Stimulated activated CD8-positive, alpha-beta memory T cell treated with anti-CD3 and anti-CD28 coated beads, Interleukin-15, amount 100 ng/mL, for 4 hours (primary cell): ENCODE results near the gene DHRS7.

ENCODE experiments used
- DNase-seq, 2 donors: peaks; one replicate each; pipeline ENCODE4 v3.0.0-alpha.2; 2020; ENCODE audit warnings: low read depth in 2 of 2

DHRS7 gene

DNA sequence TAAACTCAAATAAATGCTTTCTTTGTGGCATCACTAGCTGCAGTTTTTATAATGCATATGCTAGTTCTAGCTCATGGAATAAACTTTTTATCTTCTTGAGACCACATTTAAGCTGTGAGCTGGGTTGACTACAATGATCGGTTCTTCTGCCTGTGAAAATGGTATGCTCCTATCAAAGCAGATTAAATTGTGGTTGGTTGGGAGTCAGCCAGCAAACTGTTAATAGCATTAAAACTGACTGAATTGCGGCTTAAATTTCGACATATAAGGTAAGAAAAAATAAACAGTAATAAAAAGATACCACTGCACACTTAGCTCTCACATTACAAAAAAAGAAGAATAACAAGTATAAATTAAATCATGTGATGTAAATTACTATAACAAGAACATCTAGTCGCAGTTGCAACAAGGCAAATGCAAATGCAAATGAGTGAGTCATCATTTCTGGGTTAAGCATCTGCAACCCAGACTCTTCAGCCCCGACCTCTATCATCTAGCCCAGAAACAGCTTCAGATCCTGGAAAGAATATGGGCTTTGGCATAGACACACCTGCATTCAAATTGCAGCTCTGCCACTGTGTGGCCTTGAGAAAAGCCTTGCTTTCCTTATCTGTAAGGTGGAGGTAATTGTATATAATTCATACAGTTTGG is 19.8 kb upstream of the DHRS7 start:
- DNase-seq, result no peak

DNA sequence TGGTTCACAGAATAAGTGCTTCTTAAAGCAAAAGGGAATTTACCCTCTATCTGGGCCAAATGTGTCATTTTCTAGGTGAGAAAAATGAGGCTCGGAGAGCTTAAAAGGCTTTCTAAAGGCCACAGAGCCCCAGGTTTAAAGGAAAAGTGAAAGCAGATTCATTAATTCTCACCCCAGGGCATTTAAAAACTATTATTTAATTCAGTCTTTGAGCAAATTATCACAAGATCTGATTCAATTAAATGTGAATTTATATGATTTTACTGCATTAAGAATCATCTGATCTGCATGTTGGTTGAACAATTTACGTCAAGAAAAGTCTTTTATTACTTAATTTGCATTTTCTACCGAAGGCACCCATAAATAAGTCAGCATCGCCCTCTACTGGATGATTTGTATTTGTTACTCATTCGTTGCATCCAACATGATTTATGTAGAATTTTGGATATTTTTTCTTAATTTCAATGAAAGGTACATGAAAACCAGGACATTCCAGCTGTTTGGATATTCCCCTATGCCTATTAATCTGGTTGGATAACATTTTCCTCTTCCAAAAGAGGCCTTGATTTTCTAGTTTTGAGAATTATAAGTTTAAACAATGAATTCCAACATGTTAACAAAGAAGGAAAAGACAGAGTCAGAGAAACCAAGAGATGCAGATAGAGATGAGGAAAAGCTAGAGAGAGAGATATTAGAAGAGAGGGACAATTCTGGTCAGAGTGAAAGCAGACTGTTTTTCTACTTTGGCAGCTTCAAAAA is 19.1 kb upstream of the DHRS7 start:
- no peak for DNase-seq

DNA sequence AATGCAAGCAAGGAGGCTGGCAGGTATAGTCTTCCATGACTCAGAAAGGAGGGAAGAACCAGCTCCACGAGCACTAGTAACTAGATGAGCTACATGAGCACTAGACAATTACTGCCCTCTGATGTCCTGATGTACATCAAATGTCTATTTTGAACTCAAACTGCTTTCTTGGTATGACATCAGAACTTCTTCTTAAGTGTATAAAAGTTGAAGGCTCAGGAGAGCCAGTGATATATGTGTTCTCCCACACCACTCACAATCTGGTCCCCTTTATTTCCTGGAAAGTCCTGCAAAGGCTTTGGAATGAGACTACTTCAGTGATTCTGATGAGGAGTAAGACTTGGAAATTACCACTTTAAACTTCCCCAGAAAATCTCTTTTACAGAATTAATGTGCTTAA is 18.5 kb upstream of the DHRS7 start:
- DNase-seq, result no peak

DNA sequence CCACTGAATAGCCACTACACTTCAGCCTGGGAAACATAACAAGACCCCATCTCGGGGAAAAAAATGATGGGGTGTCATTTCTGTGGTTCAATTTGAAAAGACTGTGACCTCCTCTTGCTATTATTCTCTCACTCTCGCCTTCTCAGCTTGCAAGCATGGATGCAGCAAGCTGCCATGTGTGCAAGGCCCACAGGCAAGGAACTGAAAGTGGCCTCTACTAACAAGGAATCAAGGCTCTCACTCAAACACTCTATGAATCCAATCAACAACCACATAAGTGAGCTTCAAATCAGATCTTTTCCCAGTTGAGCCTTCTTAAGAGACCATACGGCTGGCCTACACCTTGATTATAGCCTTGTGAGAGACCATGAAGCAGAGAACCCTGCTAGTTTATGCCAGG is 17.9 kb upstream of the DHRS7 start:
- no peak for DNase-seq

DNA sequence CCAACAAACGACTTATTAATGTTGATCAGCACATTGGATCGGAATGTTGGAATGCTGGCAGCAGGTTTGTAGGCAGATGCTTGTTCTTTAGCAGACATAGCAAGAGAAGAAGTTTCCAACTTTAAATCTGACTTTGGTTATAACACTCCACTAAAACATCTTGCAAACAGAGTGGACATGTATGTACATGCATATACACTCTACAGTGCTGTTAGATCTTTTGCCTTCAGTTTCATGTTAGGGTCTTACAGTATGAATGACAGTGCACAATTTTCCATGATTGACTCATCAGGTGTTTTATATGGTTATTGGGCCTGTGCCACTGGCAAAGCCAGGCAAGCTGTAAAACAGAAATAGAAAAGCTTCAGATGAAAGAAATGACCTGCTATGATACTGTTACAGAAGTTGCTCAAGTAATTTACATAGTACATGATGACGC is 14.3 kb upstream of the DHRS7 start:
- no peak for DNase-seq

DNA sequence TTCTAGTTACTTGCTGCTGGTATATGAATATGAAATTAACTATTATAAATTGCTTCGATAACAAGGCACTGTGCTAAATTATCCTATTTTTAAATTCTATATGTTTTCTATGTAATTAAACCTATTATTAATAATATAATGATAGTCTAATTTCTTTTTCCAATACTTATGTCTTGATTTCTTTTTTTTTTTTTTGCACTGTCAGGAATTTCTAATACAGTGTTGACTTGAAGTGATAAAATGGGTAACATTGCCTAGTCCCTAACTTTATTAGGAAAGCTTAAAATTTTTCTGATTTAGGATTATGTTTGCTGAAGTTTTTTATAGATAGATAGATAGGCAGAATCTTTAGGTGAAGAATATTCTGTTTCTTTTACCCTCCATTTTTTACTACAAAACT is 13.6 kb upstream of the DHRS7 start:
- DNase-seq, result no peak

DNA sequence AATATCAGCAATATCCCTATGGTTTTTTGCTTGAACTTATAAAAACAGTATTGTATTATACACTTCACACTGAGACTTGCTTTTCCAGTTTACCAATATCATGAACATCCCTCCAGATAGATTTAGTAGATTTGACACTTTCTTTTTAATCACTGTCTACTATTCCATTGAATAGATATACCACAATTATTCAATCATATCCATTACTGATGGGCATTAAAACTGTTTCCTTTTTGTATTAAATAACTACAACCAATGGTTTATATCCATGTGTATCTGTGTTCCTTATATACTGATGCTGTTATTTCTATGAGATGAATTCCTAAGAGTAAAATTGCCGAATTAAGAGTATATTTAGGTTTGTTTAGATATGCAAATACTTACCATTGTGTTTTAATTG is 13.0 kb upstream of the DHRS7 start:
- no peak for DNase-seq

DNA sequence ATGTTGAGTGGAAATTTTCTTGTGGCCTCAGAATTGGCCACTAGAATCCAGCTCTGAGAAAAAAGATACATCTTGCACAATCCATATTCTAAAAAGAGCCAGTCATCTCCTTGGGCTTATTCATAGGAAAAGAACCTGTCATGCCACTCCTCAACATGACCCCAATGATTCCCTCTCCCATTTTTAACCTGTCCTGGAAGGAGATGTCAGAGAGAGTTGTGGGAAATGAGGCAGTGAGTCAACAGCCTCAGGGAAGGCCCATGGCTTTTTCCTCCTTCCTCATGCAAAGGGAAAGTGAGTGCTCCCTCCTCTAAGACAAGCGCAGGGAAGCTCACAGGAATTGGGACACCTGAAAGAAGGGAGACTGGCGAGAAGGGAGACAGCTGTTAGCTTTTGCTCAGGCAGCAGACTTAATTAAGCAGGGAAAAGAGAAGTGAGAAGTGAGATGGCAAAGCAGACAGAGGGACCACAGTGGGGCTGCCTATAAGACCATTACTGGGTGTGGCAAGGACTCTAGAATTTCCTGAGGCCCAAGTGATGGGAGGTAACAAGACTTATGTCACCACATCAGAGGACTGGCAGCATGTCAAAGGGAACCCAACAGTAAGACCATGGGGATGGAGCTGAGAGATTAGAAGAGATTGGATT is 10.2 kb upstream of the DHRS7 start:
- DNase-seq, result no peak

DNA sequence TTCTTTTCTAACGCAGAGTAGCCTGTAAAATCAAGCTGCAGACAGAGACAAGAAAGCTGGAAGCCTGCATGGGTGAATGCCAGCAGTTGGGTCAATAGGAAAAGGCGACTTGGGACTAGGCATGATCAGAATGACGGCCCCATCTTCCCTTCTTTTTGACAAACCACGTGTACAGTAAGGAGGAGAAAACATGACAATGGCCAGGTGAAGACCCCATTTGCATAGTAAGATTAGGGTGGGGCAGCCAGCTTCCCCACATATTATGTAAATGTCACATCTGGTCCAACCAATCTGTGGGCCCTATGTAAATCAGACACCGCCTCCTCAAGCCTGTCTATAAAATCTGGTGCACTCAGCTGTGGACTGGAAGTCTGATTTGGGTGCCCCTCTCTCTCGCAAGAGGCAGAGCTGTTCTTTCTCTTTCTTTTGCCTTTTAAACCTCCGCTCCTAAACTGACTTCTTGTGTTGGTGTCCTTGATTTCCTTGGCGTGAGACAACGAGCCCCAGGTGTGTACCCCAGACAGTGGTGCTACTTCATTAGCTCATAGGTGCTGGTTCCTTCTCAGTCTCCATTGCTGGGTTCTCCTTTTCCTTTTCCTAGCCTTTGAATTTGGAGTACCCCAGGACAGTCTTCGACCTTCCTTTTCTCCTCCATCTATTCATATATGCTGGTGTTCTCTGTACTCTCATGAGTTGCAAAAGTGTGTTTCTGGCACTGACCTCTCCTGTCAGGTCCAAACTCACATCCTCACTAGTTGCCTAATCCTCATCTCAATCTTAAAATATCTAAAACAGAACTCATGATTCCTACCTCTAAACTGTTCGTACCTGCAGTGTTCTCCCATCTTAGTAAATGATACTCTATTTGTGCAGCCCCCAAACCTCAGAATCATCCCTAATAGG is 9.4 kb upstream of the DHRS7 start:
- no peak for DNase-seq

DNA sequence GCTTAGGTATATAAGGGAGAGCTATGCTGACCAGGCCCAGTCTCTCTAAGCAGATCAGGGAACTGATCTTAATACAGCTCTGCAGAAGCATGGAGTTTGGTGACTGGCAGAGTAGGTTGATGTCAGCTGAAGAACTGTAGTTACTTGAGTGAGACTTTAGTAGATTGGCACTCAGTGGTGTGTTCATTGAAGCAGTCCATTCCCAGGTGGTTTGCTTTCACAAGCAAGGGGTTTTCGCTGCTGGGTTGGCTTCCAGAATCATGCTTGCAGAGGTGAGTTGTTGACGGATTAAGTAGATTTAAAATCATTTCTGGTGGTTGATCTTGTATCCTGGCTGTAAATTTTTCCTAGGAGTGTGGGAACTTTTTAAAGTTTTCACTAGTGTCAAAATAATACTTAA is 6.5 kb upstream of the DHRS7 start:
- no peak for DNase-seq

DNA sequence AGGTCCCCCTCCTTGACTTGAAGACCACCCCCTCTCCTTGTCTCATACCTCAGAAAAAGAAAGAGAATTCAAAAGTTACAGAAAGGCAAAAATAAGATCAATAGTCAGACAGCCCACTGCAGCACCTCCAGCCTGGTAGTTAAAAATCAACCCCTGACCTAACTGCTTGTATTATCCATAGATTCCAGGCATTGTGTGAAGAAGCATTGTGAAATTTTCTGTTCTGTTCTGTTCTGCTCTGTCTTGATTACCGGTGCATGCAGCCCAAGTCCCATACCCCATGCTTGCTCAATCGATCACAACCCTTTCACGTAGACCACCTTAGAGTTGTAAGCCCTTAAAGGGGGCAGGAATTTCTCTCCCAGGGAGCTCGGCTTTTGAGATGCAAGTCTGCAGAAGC is 5.8 kb upstream of the DHRS7 start:
- DNase-seq, result no peak

DNA sequence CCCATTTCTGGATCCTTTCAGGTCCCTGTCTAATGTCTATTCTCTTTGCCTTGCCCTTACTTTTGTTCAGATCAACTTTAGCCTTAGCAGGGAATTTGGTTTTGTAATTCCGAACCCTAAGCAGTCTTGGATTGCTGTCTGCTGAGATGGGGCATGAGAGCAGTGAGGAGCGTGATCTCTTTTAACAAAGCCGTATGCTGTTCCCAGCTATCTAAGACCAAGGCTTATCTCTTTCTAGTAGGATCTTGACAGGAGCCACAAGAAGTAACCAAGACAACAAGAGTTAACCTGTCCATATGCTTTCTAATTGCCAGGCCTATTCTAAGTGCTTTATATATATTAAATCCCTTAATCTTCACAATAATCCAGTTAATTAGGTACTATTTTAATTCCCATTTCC is 4.5 kb upstream of the DHRS7 start:
- no peak for DNase-seq

DNA sequence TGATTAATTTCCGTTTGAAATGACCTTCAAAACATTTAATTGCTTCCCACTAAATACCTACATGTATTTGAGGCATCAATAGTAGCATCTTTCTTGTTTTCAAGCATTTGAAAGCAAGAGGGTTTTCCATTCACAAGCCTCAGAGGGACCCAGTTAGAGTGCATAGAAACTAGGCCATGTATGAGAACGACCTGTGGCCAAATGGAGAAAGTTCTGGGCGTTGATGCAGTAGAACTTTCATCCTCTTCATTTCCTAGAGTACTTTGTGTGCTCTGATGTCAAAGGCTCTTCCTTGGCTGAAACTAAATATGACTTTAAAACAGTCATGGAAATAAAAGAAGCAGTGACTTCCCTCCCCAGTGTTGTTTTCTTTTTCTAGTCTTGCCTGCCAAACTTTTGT is 944 bp upstream of the DHRS7 start:
- DNase-seq, result no peak

DNA sequence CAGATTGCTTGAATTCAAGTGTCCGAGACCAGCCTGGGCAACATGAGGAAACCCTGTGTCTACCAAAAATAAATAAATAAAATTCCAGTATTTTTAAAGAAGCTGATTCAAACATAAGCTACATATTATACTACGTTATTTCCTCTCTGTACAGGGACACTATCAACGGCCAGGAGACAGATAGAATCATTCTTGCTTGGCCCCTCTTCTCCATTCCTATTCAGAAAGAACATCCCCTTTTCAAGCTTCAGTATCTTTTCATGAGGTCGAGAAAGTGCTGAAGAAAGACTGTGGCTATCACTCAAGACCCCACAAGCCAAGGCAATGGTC is 314 bp upstream of the DHRS7 start:
- DNase-seq, result no peak

DNA sequence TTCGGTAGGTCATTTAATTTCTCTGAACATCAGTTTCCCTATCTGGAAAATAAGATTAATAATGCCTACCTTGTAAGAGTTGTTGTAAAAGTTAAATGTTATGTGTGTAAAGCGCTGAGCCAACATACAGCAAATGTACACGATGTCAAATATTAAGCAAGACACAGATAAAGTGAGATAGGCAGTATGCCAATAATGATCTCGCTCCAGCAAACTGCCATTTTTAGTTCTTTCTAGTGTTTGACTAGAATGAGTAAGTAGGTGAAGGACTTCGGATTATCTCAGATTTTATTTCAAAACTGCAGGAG is 840 bp downstream of the DHRS7 start:
- no peak for DNase-seq

DNA sequence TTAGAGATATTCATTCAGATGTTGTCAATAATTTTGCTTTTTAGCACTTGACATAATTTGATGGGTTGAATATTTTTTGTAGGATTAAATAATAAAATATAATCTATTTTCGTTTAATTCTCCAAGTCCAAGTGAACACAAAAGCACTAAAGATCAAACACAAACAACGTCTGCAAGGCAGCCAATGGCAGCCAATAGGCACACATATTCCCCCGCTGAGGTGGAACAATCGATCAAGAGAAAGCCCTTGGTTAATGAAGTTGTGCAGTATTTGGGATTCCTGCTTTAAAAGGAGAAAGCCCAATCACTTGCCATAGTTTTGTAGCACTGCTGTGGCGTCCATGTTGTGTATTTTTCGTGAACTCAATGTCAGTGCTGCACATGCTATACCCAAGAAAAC is 1.5 kb downstream of the DHRS7 start:
- no peak for DNase-seq

DNA sequence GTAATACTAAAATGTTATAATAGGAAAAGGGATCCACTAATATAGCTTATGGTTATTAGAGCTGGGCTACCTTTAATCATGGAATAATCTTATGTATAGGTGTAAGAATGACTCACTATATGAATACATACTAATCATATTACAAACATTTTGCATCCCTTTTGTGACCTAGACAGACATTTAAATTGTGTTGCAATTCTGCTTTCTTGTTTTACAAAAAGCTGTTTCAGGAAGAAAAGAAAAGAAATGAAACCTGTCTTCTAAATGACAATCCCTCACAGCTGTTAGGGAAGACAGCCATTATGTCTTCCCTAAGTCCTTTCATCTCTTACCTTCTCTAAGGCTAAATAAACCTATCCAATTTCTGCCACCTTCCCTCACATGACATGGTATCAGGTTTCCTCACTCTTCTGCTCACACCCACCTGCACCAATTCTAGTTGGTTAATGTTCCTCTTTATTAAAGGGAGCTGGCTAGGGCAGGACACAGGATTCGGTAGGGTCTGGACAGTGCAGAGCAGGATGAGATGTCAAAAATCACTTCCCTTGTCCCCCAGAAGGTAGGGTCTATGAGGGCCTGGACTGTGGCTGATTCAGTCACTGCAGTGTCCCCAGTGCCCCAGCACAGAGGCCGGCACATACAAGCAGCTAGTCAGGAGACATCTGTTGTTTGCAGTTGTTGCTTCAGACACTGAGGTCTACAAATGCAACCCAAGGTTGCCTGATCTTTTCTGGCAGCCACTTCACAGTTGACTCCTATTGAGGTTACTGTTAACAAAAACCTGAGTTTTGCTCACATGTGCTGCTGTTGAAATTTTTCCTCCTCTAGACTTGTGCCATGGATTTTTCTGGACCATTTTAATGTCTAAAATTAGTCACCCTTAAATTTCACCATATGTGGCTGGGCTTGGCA is 3.7 kb downstream of the DHRS7 start:
- DNase-seq, result no peak

DNA sequence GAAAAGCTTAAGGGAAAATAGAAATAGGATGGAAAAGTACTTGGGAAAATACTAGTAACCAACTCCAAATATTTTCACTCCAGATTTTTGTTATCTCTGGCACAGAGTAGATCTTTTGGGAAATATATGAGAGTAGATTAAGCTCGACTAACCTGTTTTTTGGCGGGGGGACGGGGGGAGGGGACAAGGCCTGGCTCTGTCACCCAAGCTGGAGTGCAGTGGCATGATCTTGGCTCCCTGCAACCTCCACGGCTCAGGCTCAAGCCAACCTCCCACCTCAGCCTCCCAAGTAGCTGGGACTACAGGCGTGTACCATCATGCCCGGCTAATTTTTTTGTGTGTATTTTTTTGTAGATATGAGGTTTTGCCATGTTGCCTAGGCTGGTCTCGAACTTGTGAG is 4.8 kb downstream of the DHRS7 start:
- DNase-seq, result no peak

DNA sequence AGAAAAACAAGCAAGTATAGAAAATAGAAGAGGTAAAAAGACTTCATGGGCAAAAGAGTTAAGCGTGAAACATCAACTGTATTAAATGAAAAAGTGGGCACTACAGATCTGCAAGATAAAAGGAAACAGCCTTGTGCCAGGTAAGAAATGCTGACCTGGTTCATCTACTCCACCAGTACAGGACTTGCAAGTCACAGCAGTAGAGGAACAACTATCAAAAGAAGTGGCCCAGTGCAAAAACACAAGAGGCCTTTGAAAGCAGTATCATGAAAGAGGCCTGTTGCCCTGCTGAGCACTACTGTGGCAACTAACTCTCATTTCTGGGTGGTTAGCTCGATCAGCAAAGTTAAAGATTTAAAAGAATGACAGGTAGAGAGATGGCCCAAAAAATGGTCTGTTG is 10.5 kb downstream of the DHRS7 start:
- DNase-seq, result no peak

DNA sequence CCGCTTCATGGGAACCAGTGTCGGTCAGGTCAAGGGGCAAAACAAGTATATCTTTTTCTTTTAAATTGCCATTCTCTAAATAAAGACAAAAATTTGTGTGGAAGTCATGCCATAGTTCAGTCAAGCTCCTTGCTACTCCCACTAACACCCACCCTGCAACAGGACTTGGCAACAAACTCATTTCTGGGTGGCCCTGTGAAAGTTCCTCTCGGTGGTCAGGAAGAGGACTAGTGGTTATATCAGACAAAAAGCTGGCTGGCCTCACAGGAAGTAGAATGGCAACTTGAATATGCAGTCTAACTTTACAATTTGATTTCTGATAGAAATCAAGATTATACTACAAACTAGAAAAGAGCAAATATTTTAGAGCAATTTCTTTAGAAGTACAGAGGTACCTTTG is 11.2 kb downstream of the DHRS7 start:
- DNase-seq, result no peak

DNA sequence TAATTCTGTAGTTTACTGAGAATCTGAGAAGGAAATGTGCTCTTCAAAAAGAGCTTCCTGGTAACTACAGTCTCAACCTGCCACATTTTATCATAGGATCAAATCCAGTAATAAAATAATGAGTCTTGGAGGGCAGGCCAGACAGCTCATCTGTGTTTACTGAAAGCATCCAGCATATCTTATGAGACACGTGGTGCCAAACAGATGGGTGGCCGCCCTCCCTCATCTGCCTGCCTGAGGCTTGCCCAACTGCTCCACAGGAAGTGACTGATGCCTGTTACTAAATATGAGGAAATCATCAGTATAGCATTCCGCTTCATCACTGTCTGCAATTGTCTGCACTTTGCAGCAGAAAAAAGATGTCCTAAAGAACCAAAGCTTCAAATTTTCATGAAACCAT is 13.5 kb downstream of the DHRS7 start:
- DNase-seq, result peak; percentile 39 to 65

DNA sequence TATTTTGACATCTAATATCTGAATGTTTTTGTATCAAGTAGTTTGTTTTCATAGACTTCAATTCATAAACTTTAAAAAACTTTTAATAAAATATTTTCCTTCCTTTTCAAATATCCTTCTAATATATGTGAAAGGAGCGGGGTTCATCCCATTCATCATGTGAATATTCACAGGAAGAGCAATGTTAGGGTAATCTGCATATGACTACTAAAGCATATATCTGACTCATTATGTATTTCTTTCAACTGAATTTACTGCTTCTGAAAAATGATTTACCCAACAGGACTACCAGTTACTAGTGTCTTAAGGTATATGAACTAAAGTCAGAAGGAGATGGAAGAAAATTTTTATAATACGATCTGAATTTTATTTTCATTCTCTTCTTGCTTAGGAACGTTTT is 30.5 kb downstream of the DHRS7 start:
- no peak for DNase-seq
